Effector memory CD4-positive, alpha-beta T cell (primary cell): ENCODE data around the gene SORCS2.

Experiments used
- DNase-seq, 3 donors: peaks; one replicate each; pipeline ENCODE4 v3.0.0-alpha.2; 2020
- H3K27ac ChIP-seq: 2 replicates; pipeline ENCODE4 v1.7.0; 2013; ENCODE audit warnings: mild to moderate bottlenecking, low read length, moderate library complexity; ENCODE audit not compliant: insufficient read depth, poor library complexity, severe bottlenecking
- H3K27me3 ChIP-seq: replicated peaks from 2 replicates; pipeline ENCODE4 v1.7.0; 2013; ENCODE audit warnings: mild to moderate bottlenecking, low read length; ENCODE audit not compliant: insufficient read depth, control insufficient read depth, poor library complexity, severe bottlenecking
- H3K36me3 ChIP-seq: 2 replicates; pipeline ENCODE4 v1.7.0; 2013; ENCODE audit warnings: mild to moderate bottlenecking, low read length, moderate library complexity; ENCODE audit not compliant: control insufficient read depth, insufficient read depth
- H3K4me1 ChIP-seq: 2 replicates; pipeline ENCODE4 v1.7.0; 2013; ENCODE audit warnings: low read length, mild to moderate bottlenecking; ENCODE audit not compliant: control insufficient read depth, insufficient read depth, poor library complexity, severe bottlenecking
- H3K4me3 ChIP-seq: 2 replicates; pipeline ENCODE4 v1.7.0; 2013; ENCODE audit warnings: low read length, low read depth, mild to moderate bottlenecking; ENCODE audit not compliant: insufficient read depth, poor library complexity, severe bottlenecking
- H3K9me3 ChIP-seq: 2 replicates; pipeline ENCODE4 v1.7.0; 2013; ENCODE audit warnings: mild to moderate bottlenecking, low read length, moderate library complexity; ENCODE audit not compliant: control insufficient read depth

Gene SORCS2

DNA sequence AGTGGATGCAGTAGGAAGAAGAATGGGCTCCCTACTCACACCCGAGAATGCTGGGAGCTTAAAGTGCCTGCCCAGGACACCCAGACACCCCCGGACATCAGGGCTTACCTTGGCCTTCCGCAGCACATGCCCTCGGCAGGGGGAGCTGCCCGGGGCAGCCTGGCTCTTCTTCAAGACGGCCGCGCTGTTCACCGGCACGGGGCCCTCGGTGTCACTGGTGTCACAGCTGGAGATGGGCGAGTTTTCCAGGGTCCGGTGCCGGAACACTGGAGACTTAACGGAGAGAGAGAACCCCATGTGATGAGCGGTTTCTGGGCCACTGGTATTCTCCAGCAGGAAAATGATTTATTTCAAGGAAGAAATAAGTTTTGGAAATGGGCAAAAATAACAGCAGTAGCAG is 576.4 kb downstream of the SORCS2 start:
- no peak overlapping the region for H3K4me3 ChIP-seq
- no peaks in the 10 kb centered on the region for H3K27me3 ChIP-seq
- no peaks in the 10 kb centered on the region for H3K9me3 ChIP-seq
- H3K36me3 ChIP-seq = peaks cover 26% of the 10 kb centered on the region
- H3K4me1 ChIP-seq = peaks cover 10% of the 10 kb centered on the region
- DNase-seq = no peak
- no peak overlapping the region for H3K27ac ChIP-seq

DNA sequence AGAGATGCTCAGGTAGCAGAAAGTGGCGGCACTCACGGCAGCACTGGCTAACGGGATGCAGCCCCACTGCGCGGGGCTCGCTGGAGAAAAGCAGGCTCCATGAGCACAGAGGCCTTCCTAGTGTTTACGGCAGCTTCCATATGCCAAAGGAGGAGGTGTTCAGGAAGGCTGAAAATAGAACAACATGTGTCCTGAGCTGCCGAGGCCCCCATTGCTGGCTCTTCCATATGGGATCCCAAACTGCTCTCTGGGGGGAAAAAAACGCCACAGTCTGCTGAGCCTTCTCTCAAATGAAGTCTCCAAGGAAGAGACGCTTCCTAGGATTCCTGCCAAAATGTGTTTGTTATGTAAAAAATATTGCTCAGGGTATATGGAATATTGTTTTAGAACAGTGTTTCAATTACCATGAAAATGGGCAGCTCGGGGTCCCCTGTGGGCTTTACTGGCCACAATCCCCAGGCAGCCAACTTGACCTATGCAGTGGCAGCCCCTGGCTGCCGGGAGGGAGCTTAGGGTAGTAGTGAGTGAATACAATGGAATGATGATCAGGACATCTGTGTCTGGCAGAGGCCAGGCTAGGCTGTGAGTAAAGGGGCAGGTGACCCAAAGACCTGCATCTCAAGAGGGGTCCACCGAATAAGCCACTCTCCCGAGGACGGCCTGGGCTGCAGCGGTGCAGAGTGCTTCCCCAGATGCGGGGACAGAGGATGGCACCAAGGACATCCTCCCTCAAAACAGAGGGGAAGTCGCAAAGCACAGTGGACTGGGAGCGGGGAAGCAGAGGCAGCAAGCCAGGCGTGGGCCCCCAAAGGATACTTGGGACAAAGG is 577.3 kb downstream of the SORCS2 start:
- no peak for DNase-seq
- Histone ChIP-seq H3K4me3 (no peak overlapping the region), H3K9me3 (no peaks in the 10 kb centered on the region), H3K27me3 (no peaks in the 10 kb centered on the region), H3K4me1 (peaks cover 10% of the 10 kb centered on the region), H3K36me3 (peaks cover 30% of the 10 kb centered on the region), H3K27ac (no peak overlapping the region)

DNA sequence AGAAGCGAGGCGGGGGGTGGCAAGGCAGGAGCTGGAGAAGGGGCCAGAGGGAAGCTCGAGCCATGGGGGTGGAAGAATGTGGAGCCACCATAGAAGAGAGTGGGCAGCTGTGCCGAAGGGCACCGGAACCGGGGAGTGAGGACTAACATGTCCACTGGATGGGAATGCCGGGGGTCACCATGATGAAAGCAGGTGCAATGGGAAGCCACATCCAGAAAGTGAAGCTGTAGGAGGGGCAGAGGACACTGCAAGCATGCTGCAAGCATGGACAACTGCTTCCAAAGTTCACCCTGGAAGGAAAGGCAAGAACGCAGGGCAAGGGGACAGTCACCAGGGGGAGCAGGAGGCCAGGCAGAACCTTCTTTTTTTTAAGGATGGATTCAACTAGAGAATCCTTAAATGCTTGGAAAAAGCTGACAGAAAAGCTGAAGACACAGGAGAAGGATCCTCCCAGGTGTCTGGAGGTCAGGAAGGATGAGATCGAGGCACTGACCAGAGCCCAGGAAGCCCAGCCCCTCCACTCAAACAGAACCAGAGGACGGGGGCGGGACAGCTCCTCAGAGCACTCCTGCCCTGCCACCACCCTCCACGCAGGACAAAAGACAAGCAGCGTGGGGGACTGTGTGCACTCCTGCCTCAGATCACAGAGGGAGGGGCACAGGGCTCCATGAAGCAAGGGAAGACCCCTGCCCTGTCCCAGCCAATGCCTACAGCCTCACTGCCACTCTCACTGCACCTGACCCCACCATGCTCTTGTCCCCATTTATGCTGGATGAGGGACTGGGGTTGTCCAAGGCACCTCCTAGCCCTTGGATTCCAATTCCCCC is 578.1 kb downstream of the SORCS2 start:
- H3K4me3 ChIP-seq = no peak overlapping the region
- no peaks in the 10 kb centered on the region for H3K9me3 ChIP-seq
- H3K27me3 ChIP-seq = no peaks in the 10 kb centered on the region
- H3K36me3 ChIP-seq = peaks cover 25% of the 10 kb centered on the region
- peak overlapping the region; percentile 13 for H3K27ac ChIP-seq
- DNase-seq = no peak
- peaks cover 10% of the 10 kb centered on the region for H3K4me1 ChIP-seq

- peaks cover 23% of the 10 kb centered on the region for H3K36me3 ChIP-seq
- no peaks in the 10 kb centered on the region for H3K27me3 ChIP-seq
- H3K27ac ChIP-seq = peak overlapping the region; percentile 13
- DNase-seq = peak in 1 of 3 donors; percentile 9
- H3K9me3 ChIP-seq = no peaks in the 10 kb centered on the region
- H3K4me3 ChIP-seq = no peak overlapping the region
- H3K4me1 ChIP-seq = peaks cover 10% of the 10 kb centered on the region
Observed at GRCh38 chr4:7771056-7771455, 578.7 kb downstream of the SORCS2 start.

GRCh38 chr4:7771541-7772507 is 579.5 kb downstream of the SORCS2 start:
- Histone ChIP-seq H3K4me3 (no peak overlapping the region), H3K27me3 (no peaks in the 10 kb centered on the region), H3K9me3 (no peaks in the 10 kb centered on the region), H3K36me3 (peaks cover 23% of the 10 kb centered on the region), H3K27ac (no peak overlapping the region), H3K4me1 (peaks cover 10% of the 10 kb centered on the region)
- no peak for DNase-seq

DNA sequence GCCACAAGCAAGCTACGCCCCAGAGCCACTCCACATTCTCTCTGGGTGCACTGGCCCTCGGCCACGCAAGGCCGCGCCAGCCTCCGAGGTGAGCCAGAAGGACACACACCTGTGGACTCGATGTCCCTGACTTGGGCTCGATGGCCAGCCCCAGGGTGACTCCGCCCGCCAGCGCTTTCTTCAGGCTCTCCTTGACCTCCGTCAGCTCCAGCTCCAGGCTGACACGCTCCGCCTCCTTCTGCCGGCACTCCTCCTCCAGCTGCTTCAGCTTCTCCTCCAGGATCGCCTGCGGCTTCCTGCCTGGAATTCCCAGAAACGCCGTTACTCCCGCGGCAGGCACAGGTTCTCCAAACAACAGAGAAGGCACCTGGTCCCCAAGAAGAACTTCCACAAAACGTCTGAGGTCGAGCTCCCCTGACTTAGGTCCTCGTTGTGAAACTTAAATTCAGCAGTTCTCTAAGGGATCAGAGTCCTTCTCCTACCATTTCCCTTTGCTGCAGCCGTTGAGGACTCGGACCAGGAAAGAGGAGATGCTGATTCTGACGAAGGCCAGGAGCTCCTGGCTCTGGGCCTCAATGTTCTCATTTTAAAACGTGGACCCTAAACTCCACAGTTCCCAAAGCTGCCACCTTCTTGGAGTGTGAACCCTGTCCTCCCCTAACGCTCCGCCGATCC is 580.5 kb downstream of the SORCS2 start:
- DNase-seq = no peak
- H3K27ac ChIP-seq = no peak overlapping the region
- H3K4me3 ChIP-seq = no peak overlapping the region
- H3K9me3 ChIP-seq = no peaks in the 10 kb centered on the region
- peaks cover 10% of the 10 kb centered on the region for H3K4me1 ChIP-seq
- peaks cover 27% of the 10 kb centered on the region for H3K36me3 ChIP-seq
- no peaks in the 10 kb centered on the region for H3K27me3 ChIP-seq

GRCh38 chr4:7773401-7774180 is 581.3 kb downstream of the SORCS2 start:
- no peaks in the 10 kb centered on the region for H3K9me3 ChIP-seq
- DNase-seq = no peak
- peaks cover 10% of the 10 kb centered on the region for H3K4me1 ChIP-seq
- peaks cover 26% of the 10 kb centered on the region for H3K36me3 ChIP-seq
- H3K27me3 ChIP-seq = no peaks in the 10 kb centered on the region
- H3K27ac ChIP-seq = no peak overlapping the region
- no peak overlapping the region for H3K4me3 ChIP-seq

DNA sequence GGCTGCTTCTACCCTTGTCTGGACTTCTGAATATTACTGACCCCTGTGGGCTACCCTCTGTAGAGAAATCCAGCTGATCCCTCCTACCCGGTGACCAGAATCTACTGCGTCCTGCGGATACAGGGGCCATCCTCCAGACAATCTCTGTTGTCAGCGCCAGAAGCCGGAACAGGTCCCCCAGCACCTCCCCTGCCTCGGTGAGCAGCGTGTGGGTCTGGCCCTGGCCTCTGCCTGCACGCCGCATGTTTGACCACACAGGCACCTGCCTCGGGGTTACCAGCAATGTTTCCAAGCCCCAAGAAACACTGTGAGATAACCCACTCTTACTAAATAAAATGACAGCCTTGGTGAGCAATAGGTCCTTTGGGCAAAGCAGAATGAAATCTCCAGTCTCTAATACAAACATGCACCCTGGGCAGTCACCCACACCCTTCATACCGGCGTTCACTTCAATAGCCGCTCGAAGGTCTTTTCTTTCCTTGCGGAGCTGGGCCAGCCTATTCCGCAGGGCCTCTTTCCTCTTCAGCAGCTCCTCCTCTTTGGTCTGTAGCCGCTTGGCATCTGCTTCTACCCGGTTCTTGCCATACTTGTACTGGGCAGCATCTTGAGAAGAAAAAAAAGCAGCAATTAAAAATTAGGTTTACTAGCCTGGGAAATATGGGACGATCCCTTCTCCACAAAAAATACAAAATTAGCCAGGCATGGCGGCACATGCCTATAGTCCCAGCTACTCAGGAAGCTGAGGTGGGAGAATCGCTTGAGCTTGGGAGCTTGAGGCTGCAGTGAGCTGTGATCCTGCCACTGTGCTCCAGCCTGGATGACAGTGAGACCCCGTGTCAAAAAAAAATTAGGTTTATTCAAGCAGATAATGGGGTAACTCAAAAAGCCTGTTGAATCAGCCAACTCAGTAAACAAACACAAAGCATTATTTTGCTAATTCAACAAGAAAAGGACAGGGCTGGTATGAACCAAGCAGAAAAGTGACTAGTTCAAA is 582.3 kb downstream of the SORCS2 start:
- Histone ChIP-seq H3K27me3 (no peaks in the 10 kb centered on the region), H3K27ac (no peak overlapping the region), H3K4me3 (no peak overlapping the region), H3K36me3 (peaks cover 19% of the 10 kb centered on the region), H3K4me1 (peaks cover 10% of the 10 kb centered on the region), H3K9me3 (no peaks in the 10 kb centered on the region)
- DNase-seq = no peak
